Activated naive CD8-positive, alpha-beta T cell treated with anti-CD3 and anti-CD28 coated beads for 36 hours (primary cell): ENCODE data around the gene XK. TPM values are rescaled to one million over a fixed set of nuclear protein-coding genes. Genes with fewer than 3 reads are reported as not detected.
A peak's percentile ranks its signal among the peaks of the same experiment; 100 is the strongest.

Experiments
- DNase-seq: peaks from one replicate; pipeline ENCODE4 v3.0.0; 2021
- H3K27ac Mint-ChIP-seq: one replicate; pipeline ENCODE4 v1.8.0; 2022; ENCODE audit warnings: mild to moderate bottlenecking, moderate library complexity, mixed read lengths
- H3K27me3 Mint-ChIP-seq: one replicate; pipeline ENCODE4 v1.8.0; 2022; ENCODE audit warnings: mild to moderate bottlenecking, mixed read lengths
- H3K36me3 Mint-ChIP-seq: one replicate; pipeline ENCODE4 v1.8.0; 2021; ENCODE audit warnings: mild to moderate bottlenecking, mixed read lengths
- H3K4me1 Mint-ChIP-seq: one replicate; pipeline ENCODE4 v1.8.0; 2021; ENCODE audit warnings: mixed read lengths
- H3K4me3 Mint-ChIP-seq: one replicate; pipeline ENCODE4 v1.8.0; 2022; ENCODE audit warnings: mild to moderate bottlenecking, moderate library complexity, mixed read lengths
- H3K9me3 Mint-ChIP-seq: one replicate; pipeline ENCODE4 v1.8.0; 2022; ENCODE audit warnings: mixed read lengths
- total RNA-seq, 2 experiments: library from RNA; stranded (reverse); gene quantifications; one replicate each; pipeline ENCODE4 v1.2.3, GENCODE V29; 2021

XK gene
- total RNA-seq, 2 experiments from 2014 or later = 0.06 to 0.12 TPM

GRCh38 chrX:37701588-37701987, 16.0 kb downstream of the XK start:
- H3K27me3 Mint-ChIP-seq = no peaks in the 10 kb centered on the region
- H3K4me3 Mint-ChIP-seq = no peak overlapping the region
- no peaks in the 10 kb centered on the region for H3K4me1 Mint-ChIP-seq
- no peaks in the 10 kb centered on the region for H3K36me3 Mint-ChIP-seq
- H3K27ac Mint-ChIP-seq = no peak overlapping the region
- no peaks in the 10 kb centered on the region for H3K9me3 Mint-ChIP-seq
- no peak for DNase-seq

- DNase-seq = no peak
- H3K36me3 Mint-ChIP-seq = no peaks in the 10 kb centered on the region
- no peak overlapping the region for H3K4me3 Mint-ChIP-seq
- peaks cover 4% of the 10 kb centered on the region for H3K4me1 Mint-ChIP-seq
- no peak overlapping the region for H3K27ac Mint-ChIP-seq
- no peaks in the 10 kb centered on the region for H3K27me3 Mint-ChIP-seq
- H3K9me3 Mint-ChIP-seq = no peaks in the 10 kb centered on the region
Measured at GRCh38 chrX:37711991-37712390, 26.4 kb downstream of the XK start.

DNA sequence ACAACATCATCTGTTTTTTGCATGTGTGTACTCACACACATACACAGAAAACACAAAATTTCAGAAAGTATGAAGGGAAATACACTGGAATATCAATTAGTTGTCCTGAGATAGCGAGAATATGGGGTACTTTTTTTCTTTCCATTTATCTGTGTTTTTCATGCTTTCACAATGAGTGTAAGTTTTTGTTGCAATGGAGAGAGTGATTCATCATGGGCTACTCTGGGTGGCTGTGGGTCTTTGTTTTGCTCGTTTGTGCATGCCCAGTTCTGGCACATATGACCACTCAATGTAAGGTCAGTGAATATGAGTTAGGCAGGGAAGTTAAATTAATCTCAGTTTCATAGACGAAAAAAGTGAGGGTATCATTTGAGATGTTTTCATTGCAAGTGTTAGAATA, 26.9 kb downstream of the XK start:
- Mint-ChIP-seq H3K9me3 (no peaks in the 10 kb centered on the region), H3K27ac (no peak overlapping the region)

GRCh38 chrX:37714479-37714878, 28.9 kb downstream of the XK start:
- H3K4me1 Mint-ChIP-seq = peaks cover 4% of the 10 kb centered on the region
- H3K27ac Mint-ChIP-seq = no peak overlapping the region
- no peaks in the 10 kb centered on the region for H3K36me3 Mint-ChIP-seq
- H3K27me3 Mint-ChIP-seq = no peaks in the 10 kb centered on the region
- no peak overlapping the region for H3K4me3 Mint-ChIP-seq
- H3K9me3 Mint-ChIP-seq = peaks cover 7% of the 10 kb centered on the region
- DNase-seq = no peak

More for the DNA sequence above, 26.9 kb downstream of the XK start:
- no peak overlapping the region for H3K4me3 Mint-ChIP-seq
- no peaks in the 10 kb centered on the region for H3K27me3 Mint-ChIP-seq
- no peak for DNase-seq
- peaks cover 4% of the 10 kb centered on the region for H3K4me1 Mint-ChIP-seq
- no peaks in the 10 kb centered on the region for H3K36me3 Mint-ChIP-seq

- Mint-ChIP-seq H3K27me3 (no peaks in the 10 kb centered on the region), H3K9me3 (peaks cover 7% of the 10 kb centered on the region), H3K36me3 (no peaks in the 10 kb centered on the region), H3K27ac (no peak overlapping the region), H3K4me3 (no peak overlapping the region), H3K4me1 (peaks cover 4% of the 10 kb centered on the region)
- DNase-seq = no peak
Measured at GRCh38 chrX:37716602-37717001, 31.0 kb downstream of the XK start.

GRCh38 chrX:37717708-37718107, 32.1 kb downstream of the XK start:
- Mint-ChIP-seq H3K4me1 (no peaks in the 10 kb centered on the region), H3K4me3 (no peak overlapping the region), H3K9me3 (peaks cover 7% of the 10 kb centered on the region), H3K27me3 (no peaks in the 10 kb centered on the region), H3K27ac (no peak overlapping the region), H3K36me3 (no peaks in the 10 kb centered on the region)
- no peak for DNase-seq

DNA sequence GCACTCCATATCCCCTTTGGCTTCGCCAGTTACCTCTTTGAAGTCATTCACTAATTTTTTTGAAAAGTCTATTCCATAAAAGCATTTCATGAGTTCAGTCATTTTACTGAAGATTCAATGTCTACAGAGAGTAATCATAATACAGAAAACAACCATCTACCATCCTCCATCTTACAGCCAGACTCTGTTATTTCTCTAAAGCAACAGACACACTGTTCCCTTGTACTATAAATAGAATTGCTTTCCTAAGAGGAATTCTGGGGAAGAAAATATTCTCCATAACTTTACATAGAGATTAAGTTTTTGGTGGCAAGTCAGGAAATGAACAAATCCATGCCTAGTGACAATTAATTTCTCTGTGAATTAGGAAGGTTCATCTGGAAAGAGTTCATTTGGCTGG, 37.0 kb downstream of the XK start:
- no peak overlapping the region for H3K4me3 Mint-ChIP-seq
- peaks cover 4% of the 10 kb centered on the region for H3K27me3 Mint-ChIP-seq
- no peak for DNase-seq
- H3K36me3 Mint-ChIP-seq = no peaks in the 10 kb centered on the region
- no peaks in the 10 kb centered on the region for H3K4me1 Mint-ChIP-seq
- H3K27ac Mint-ChIP-seq = no peak overlapping the region
- peaks cover 7% of the 10 kb centered on the region for H3K9me3 Mint-ChIP-seq

- Mint-ChIP-seq H3K4me1 (no peaks in the 10 kb centered on the region), H3K27me3 (peaks cover 4% of the 10 kb centered on the region), H3K27ac (no peak overlapping the region), H3K4me3 (no peak overlapping the region), H3K9me3 (no peaks in the 10 kb centered on the region), H3K36me3 (no peaks in the 10 kb centered on the region)
- DNase-seq = no peak
Measured at GRCh38 chrX:37726346-37726745, 40.8 kb downstream of the XK start.

GRCh38 chrX:37745354-37745753, 59.8 kb downstream of the XK start:
- no peaks in the 10 kb centered on the region for H3K9me3 Mint-ChIP-seq
- DNase-seq = peak; percentile 62
- H3K27ac Mint-ChIP-seq = peak overlapping the region; percentile 73

DNA sequence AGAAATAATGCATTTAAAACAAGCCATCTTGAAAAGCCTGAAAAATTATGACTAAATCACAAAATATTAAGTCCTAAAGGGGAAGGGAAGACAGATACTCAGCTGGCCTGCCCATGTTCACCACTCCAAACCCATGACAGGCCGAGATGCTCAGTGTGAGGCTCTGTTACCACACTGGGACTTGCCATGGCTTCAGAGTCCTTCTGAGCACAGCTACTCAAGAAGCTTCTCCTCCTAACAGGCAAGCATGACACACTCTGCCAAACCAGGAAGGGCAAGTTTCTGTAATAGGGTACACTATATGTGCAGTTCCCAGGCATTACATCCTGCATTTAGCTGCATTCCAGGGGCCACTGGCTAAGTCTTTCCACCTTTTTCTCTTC, 60.2 kb downstream of the XK start:
- H3K36me3 Mint-ChIP-seq = no peaks in the 10 kb centered on the region
- H3K9me3 Mint-ChIP-seq = no peaks in the 10 kb centered on the region
- no peaks in the 10 kb centered on the region for H3K27me3 Mint-ChIP-seq
- peaks cover 16% of the 10 kb centered on the region for H3K4me1 Mint-ChIP-seq
- DNase-seq = no peak
- no peak overlapping the region for H3K4me3 Mint-ChIP-seq
- H3K27ac Mint-ChIP-seq = peak overlapping the region; percentile 73

More at GRCh38 chrX:37745354-37745753, 59.8 kb downstream of the XK start:
- H3K36me3 Mint-ChIP-seq = no peaks in the 10 kb centered on the region
- H3K27me3 Mint-ChIP-seq = no peaks in the 10 kb centered on the region
- H3K4me1 Mint-ChIP-seq = peaks cover 16% of the 10 kb centered on the region
- no peak overlapping the region for H3K4me3 Mint-ChIP-seq

- peak; percentile 54 for DNase-seq
- Mint-ChIP-seq H3K9me3 (peaks cover 2% of the 10 kb centered on the region), H3K27me3 (no peaks in the 10 kb centered on the region), H3K4me1 (peaks cover 19% of the 10 kb centered on the region), H3K27ac (peak overlapping the region; percentile 90), H3K36me3 (no peaks in the 10 kb centered on the region), H3K4me3 (no peak overlapping the region)
Measured at GRCh38 chrX:37746218-37746941, 60.8 kb downstream of the XK start.

DNA sequence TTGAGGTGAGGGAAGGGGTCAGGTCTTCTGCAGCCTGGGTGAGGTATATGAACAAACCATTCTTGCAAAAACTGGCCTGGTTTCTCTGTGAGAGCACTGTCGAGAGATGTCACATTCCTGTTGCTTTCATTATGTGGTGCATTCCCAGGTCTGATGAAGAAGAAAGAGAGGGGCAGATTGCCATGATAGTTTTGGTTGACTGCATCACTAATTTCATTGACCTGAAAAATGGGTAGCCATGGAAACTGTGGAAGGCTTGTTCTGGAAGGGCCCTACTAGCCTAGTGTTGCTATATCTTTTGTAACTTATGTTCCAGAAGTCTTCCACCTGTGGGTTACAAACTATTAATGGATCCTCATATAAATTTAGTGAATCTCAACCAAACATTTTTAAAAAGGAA, 61.4 kb downstream of the XK start:
- peak overlapping the region; percentile 90 for H3K27ac Mint-ChIP-seq
- DNase-seq = no peak
- no peak overlapping the region for H3K4me3 Mint-ChIP-seq
- no peaks in the 10 kb centered on the region for H3K36me3 Mint-ChIP-seq
- peaks cover 3% of the 10 kb centered on the region for H3K9me3 Mint-ChIP-seq
- H3K4me1 Mint-ChIP-seq = peaks cover 22% of the 10 kb centered on the region
- H3K27me3 Mint-ChIP-seq = no peaks in the 10 kb centered on the region

GRCh38 chrX:37752281-37752680, 66.7 kb downstream of the XK start:
- H3K27me3 Mint-ChIP-seq = no peaks in the 10 kb centered on the region
- peaks cover 2% of the 10 kb centered on the region for H3K36me3 Mint-ChIP-seq
- H3K27ac Mint-ChIP-seq = no peak overlapping the region
- H3K4me1 Mint-ChIP-seq = peaks cover 19% of the 10 kb centered on the region
- no peak for DNase-seq
- peaks cover 5% of the 10 kb centered on the region for H3K9me3 Mint-ChIP-seq
- no peak overlapping the region for H3K4me3 Mint-ChIP-seq

DNA sequence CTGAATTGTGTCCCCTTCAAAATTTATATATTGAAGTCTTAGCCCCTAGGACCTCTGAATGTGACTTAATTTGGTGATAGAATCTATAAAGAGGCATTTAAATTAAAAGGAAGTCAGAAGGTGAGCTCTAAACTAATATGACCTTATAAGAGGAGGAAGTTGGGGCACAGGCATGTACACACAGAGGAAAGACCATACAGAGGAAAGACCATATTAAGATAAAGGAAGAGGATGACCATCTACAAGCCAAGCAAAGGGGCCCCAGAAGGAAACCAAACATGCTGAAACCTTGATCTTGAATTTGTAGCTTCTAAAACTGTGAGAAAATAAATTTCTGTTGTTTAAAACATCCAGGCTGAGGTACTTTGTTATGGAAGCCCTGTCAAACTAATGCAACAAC, 67.3 kb downstream of the XK start:
- Mint-ChIP-seq H3K4me3 (no peak overlapping the region), H3K9me3 (peaks cover 5% of the 10 kb centered on the region), H3K27ac (peak overlapping the region; percentile 19), H3K4me1 (peaks cover 23% of the 10 kb centered on the region), H3K27me3 (no peaks in the 10 kb centered on the region), H3K36me3 (peaks cover 2% of the 10 kb centered on the region)
- DNase-seq = no peak

GRCh38 chrX:37753384-37753783, 67.8 kb downstream of the XK start:
- Mint-ChIP-seq H3K27ac (no peak overlapping the region), H3K4me3 (no peak overlapping the region), H3K4me1 (peaks cover 23% of the 10 kb centered on the region), H3K27me3 (no peaks in the 10 kb centered on the region), H3K36me3 (peaks cover 2% of the 10 kb centered on the region), H3K9me3 (peaks cover 5% of the 10 kb centered on the region)
- no peak for DNase-seq

DNA sequence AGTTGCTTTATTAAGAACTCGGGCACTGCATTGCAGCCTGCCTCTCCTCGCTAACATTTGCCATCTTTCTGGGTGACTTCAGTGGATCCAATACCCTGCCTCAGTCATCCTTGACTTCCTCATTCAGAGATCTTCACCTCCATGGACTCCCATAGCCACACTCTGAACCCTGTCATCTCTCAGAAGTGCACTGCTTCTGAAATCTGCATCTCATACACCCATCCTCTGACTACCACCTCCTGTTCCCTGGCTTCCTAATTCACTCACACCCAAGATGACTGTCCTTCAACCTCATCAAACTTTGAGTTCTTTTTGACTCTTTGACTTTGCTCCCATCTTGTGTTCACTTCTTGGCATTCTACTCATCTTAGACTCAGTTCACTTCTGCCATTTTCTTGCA, 68.9 kb downstream of the XK start:
- Mint-ChIP-seq H3K27me3 (no peaks in the 10 kb centered on the region), H3K4me3 (no peak overlapping the region), H3K4me1 (peaks cover 25% of the 10 kb centered on the region), H3K36me3 (peaks cover 2% of the 10 kb centered on the region), H3K27ac (no peak overlapping the region), H3K9me3 (peaks cover 5% of the 10 kb centered on the region)
- DNase-seq = no peak
